Measurements from ENCODE around the gene ZNF33B.
A peak's percentile ranks its signal among the peaks of the same experiment; 100 is the strongest.

ZNF33B gene

DNA sequence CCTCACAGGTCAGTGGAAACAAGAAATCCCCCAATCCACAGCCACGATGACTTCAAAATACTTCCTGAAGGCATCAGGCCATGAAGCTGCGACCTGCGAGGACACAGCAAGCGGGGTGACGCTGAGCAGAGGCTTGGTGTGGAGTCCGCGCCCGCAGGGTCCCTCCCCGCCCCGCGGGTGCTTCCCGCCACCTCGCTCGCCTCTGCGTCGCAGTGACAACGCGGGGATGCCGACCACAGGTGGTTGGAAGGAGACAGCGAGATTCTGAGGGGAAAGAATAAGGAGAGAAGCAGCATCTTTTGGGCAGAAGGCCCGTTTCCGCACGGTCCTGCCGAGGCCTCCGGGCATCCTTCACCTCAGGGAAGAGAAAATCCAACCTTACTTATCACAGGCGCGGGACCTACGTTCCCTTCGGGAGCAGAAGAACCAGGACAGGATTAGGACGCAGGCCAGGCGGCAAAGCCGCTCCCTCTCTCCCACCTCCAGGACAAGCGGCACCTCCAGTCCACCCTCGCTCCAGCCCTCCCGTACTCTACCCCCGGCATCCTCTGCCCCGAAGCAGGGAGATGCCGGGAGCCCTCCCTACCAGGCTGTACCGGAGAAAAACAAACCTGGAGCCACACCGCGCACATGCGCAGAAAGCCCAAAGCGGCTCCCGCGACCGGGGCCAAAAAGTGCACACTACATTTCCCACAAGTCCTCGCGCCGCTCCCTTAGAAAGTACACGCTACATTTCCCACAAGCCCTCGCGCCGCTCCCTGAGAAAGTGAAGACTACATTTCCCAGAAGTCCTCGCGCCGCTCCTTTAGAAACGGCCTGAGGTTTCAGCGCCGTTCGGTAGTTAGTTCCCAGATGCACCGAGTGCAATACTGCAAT is 85.9 kb downstream of the ZNF33B start:
- H3K4me3 ChIP-seq (ENCODE audit: low read length): peak overlapping the region; percentile 83
- DNase-seq (ENCODE audit: low read depth): peak; percentile 99
- TF ChIP-seq, protein P1, sequence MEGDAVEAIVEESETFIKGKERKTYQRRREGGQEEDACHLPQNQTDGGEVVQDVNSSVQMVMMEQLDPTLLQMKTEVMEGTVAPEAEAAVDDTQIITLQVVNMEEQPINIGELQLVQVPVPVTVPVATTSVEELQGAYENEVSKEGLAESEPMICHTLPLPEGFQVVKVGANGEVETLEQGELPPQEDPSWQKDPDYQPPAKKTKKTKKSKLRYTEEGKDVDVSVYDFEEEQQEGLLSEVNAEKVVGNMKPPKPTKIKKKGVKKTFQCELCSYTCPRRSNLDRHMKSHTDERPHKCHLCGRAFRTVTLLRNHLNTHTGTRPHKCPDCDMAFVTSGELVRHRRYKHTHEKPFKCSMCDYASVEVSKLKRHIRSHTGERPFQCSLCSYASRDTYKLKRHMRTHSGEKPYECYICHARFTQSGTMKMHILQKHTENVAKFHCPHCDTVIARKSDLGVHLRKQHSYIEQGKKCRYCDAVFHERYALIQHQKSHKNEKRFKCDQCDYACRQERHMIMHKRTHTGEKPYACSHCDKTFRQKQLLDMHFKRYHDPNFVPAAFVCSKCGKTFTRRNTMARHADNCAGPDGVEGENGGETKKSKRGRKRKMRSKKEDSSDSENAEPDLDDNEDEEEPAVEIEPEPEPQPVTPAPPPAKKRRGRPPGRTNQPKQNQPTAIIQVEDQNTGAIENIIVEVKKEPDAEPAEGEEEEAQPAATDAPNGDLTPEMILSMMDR (IDR thresholded peaks at IDR 0.05; ENCODE audit: insufficient read depth, low read depth, low read length, missing control alignments): no peak

DNA sequence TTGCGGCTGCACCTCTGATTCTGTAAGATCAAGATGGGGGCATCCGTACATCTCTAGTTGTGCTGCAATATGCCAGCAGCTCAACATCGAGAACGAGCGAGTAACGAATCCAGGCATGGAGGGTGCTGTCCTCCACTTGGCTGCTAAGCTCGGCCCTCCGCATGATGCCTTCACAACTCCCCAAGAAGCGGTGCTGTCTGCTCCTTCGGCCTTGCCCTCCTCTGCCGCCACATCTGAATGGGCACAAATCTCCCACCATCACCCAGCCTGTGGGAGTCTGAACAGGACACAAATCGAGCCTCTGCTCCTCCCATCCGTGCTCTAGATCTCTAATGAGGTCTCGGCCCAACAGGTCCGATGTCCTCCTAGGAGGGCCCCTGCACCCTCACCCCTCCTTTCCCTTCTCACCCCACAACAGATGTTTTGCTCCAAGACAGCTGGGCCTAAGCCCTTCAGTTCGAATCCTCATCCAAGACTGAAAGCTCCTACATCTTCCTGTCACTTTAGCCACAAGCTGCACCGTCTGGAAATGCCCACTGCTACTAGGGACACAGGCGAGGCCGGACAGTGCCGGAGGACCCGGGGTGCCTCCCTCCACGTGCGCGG is 86.7 kb downstream of the ZNF33B start:
- TF ChIP-seq, protein P1 (IDR thresholded peaks at IDR 0.05; ENCODE audit: insufficient read depth, low read depth, low read length, missing control alignments): no peak
- H3K4me3 ChIP-seq (ENCODE audit: low read length): peak overlapping the region; percentile 83
- DNase-seq (ENCODE audit: low read depth): no peak

DNA sequence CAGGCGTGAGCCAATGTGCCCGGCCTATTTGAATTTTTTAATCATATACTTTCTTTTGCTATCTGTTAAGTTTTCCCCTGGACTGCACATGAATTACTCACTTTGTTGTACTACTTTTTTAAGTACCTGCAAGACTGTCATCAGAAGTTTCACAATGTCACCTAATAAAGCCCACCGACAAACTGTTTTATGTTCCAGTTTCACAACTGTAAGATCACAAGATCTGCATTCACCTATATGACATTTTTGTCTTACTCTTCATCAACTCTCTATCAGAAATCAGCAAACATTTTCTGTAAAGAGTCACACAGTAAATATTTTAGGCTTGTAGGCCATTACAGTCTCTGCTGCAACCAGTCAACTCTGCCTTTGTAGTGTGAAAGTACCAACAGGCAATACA is 88.5 kb downstream of the ZNF33B start:
- TF ChIP-seq, protein P1 (IDR thresholded peaks at IDR 0.05; ENCODE audit: insufficient read depth, low read depth, low read length, missing control alignments): no peak
- no peak for DNase-seq (ENCODE audit: low read depth)
- H3K4me3 ChIP-seq (ENCODE audit: low read length): no peak overlapping the region

DNA sequence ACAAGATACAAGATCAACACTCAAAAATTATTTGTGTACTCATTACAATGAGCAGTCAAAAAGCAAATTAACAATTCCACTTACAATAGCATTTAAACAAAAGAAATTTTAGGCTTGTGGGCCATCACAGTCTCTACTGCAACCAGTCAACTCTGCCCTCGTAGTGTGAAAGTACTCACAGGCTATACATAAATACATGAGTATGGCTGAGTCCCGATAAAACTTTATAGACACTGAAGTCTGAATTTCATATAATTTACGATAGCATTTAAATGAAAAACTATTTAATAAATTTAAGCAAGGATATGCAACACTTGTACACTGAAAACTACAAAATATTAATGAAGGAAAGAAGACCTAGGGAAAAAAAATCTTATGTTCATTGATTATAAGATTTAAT is 90.1 kb downstream of the ZNF33B start:
- no peak overlapping the region for H3K4me3 ChIP-seq (ENCODE audit: low read length)
- TF ChIP-seq, protein P1 (IDR thresholded peaks at IDR 0.05; ENCODE audit: insufficient read depth, low read depth, low read length, missing control alignments): no peak
- DNase-seq (ENCODE audit: low read depth): no peak

DNA sequence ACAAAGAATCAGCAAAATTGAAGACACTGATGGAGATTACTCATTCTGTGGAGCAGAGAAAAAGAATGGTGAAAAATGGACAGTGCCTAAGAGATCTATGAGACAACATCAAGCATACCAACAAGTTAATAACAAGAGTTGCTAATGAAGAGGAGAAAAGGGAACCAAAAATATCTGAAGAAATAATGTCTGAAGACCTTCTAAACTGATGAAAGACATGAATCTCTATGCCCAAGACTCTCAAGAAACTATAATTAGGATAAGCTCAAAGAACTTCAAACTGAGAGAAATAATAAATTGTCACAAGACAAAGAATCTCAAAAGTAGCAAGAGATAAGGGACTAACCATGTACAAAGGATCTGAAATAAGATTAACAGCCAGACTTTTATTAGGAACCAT is 93.4 kb downstream of the ZNF33B start:
- TF ChIP-seq, protein P1 (IDR thresholded peaks at IDR 0.05; ENCODE audit: insufficient read depth, low read depth, low read length, missing control alignments): no peak
- DNase-seq (ENCODE audit: low read depth): no peak
- H3K4me3 ChIP-seq (ENCODE audit: low read length): no peak overlapping the region

DNA sequence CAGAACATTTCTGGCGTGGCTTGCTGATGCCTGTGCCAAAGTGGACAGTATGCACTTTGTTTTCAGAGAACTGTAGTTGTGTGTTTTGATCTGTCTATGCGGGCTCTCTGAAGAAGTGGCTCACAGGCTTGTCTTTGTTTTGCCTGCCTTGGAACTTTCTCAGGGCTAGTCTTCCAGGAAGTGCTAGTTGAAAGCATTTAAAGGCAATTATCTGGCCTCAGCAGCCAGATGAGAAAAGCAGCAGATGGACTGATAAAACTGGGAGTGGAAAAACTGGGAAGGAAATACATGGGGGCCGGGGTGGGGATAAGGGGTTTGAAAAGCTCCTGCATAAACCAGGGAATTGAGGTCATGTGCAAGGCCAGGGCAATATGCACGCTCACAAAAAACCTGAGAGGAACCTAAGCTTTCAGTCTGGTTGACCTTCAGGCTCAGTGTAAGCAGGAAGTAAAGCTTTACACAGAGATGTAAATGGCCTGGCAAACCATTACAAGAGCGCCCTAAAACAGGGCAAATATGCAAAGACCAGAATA is 94.5 kb downstream of the ZNF33B start:
- TF ChIP-seq, protein P1 (IDR thresholded peaks at IDR 0.05; ENCODE audit: insufficient read depth, low read depth, low read length, missing control alignments): no peak
- no peak overlapping the region for H3K4me3 ChIP-seq (ENCODE audit: low read length)
- DNase-seq (ENCODE audit: low read depth): no peak

All from epithelial cell of esophagus (primary cell).